Measurements from ENCODE around the gene FAM81A. TPM values are rescaled to one million over a fixed set of nuclear protein-coding genes. Genes with fewer than 3 reads are reported as not detected.

The FAM81A gene
- 12.1 to 14.6 TPM (median 12.8 TPM) in 5 replicates for total RNA-seq (2022; extraction: Qiagen RNA extraction)

DNA sequence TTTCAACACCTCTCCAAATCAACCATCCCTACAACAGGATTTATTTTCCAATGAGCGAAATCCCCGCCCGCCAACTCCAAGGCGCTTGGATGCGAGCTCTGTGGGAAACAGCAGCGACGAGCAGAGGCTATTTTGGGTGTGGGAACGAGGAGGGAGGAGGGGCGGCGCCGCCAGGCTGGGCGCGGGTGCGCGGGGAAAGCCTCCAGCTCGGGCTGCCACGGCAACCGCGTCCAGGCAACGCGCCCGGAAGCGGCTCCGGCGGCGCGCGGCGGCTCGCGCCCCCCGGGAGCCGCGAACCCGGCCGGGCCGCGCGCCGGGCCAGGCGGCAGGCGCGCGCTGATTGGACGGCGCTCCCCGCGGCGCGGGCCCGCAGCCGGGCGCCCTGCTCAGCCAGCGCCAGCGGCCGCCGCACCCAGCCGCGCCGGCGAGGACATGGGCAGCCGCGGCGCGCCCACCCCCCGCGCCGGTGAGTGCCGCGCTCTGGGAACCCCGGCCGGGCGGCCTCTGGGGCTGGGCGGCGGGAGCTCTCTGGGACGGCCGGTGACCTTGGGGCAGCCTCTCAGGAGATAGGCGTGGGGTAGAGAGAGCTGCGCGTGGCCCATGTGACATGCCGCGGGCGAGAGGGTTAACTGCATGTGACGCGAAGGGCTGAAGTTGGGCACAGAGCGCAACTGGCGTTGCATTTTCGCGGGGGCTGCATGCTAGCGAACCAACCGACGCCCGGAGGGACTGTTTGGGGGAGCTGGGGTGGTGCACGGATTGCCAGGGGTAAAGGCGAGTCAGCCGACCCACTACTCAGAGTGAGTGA, at the start of gene FAM81A:
TSS of gene FAM81A (plus strand) at position 370 of the 808 bp plus-strand sequence. CDS start 20,441 bp downstream, outside the sequence.

Other genes with a start within 250 kb of the FAM81A start
- not detected in 5 replicates for gene LDHAL6B, start 231.3 kb upstream of the FAM81A start, total RNA-seq (2022; extraction: Qiagen RNA extraction)
- 168 to 269 TPM (median 226 TPM) in 5 replicates for gene MYO1E, start 65.3 kb upstream of the FAM81A start, total RNA-seq (2022; extraction: Qiagen RNA extraction)
- gene GCNT3, start 173.6 kb downstream of the FAM81A start, total RNA-seq (2022; extraction: Qiagen RNA extraction) = 143 to 183 TPM (median 156 TPM) in 5 replicates
- gene GTF2A2, start 219.3 kb downstream of the FAM81A start, total RNA-seq (2022; extraction: Qiagen RNA extraction) = 165 to 193 TPM (median 176 TPM) in 5 replicates

Data from A549 treated with CORT108297 at 1 μM for 4 hours (cell line).